Measurements from ENCODE around the gene SLAMF7. TPM values are rescaled to one million over a fixed set of nuclear protein-coding genes. Genes with fewer than 3 reads are reported as not detected.
"Not testable (repeated sequence)": the region's sequence is repeated elsewhere in the genome, so short reads cannot be mapped to it uniquely, and the experiment has no call there.

The SLAMF7 gene
- 100 to 1,000 TPM in 1 of 2 donors, 10 to 100 TPM in 1; 70.9 to 112 TPM for total RNA-seq

DNA sequence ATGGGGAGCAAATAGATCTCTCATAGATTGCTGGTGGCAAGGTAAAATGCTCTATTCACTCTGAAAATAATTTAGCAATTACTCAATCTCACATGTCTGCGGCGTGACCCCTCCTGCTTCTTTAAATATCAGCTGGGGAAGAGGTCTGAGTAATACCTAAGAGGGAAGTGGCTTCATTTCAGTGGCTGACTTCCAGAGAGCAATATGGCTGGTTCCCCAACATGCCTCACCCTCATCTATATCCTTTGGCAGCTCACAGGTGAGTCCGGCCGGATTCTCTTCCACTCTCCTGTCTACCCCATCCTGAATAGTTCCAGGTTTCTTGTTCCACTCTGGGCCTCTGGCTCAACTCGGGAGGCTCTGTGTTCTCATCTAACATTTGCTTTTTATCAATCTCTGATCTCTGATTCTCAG, at the start of gene SLAMF7:
Gene SLAMF7 (plus strand): TSS at position 150 of the 414 bp plus-strand sequence. CDS start 55 bp downstream, at position 205.
- peaks cover 51 to 62% of the 10 kb centered on the region in 2 donors for H3K36me3 Mint-ChIP-seq
- H3K9me3 Mint-ChIP-seq: peaks cover 24 to 25% of the 10 kb centered on the region in 2 donors
- peak; percentile 75 to 82 for ATAC-seq
- peak within 1 kb of the TSS; percentile 89 to 92 for H3K27ac Mint-ChIP-seq
- no peak for DNase-seq (ENCODE audit: low spot score in 2 of 2)

DNA sequence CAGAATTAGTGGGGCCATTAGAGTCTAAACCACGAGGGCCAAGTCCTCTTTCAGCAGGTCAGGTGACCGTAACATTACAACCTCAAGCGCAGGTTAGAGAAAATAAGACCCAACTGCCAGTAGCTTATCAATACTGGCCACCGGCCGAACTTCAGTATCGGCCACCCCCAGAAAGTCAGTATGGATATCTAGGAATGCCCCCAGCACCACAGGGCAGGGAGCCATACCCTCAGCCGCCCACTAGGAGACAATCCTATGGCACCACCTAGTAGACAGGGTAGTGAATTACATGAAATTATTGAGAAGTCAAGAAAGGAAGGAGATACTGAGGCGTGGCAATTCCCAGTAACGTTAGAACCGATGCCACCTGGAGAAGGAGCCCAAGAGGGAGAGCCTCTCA, 46.7 kb upstream of the SLAMF7 start:
- DNase-seq (ENCODE audit: low spot score in 2 of 2); H3K9me3 Mint-ChIP-seq; ATAC-seq: not testable (repeated sequence)
- H3K36me3 Mint-ChIP-seq: peaks cover 42 to 63% of the 10 kb centered on the region in 2 donors
- peak overlapping the region; percentile 73 to 83 for H3K27ac Mint-ChIP-seq

DNA sequence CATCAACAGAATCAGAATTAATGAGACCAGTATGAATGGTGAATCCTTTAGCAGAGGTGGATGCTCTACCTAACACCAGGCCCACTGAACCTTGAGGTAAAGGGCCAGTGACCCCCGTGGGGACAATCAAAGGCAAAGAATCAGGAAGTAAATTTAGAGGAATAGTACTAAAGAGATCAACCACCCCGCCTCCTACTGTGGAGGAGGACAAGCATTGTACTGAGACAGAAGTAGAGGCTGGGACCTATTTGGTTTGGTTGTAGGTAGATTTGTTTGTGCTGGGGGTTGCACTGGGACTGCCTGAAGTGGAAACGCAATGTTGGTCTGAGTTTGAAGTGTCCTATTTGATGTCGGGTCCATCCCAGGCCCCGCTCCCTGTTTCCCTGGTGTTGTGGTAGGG, 36.9 kb upstream of the SLAMF7 start:
- Mint-ChIP-seq H3K36me3 (peaks cover 42 to 44% of the 10 kb centered on the region in 2 donors), H3K9me3 (no peaks in the 10 kb centered on the region), H3K27ac (peak overlapping the region; percentile 23 to 58)
- DNase-seq (ENCODE audit: low spot score in 2 of 2) (no peak), ATAC-seq (no peak)

DNA sequence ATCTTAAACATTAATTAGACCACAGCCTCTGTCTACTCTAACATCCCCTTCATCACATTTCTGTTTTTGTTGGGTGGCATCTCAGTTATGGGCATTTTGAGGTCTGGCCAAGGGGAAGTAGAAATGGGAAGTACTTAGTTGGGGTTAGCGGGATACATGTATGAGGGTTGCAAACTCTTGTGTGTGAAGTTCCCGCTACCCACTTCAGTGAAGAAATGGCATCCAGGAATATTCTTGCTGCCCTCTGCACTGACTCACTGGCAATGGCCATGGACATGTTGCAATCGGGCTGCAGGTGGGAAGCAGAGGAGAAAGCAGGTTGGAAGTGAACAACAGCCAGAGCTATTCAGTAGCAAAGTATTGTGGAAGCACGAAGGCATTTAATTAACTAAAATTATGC, 34.8 kb upstream of the SLAMF7 start:
- DNase-seq (ENCODE audit: low spot score in 2 of 2): no peak
- Mint-ChIP-seq H3K27ac (peak overlapping the region; percentile 23 to 73), H3K9me3 (no peaks in the 10 kb centered on the region), H3K36me3 (peaks cover 36 to 44% of the 10 kb centered on the region in 2 donors)
- no peak for ATAC-seq

DNA sequence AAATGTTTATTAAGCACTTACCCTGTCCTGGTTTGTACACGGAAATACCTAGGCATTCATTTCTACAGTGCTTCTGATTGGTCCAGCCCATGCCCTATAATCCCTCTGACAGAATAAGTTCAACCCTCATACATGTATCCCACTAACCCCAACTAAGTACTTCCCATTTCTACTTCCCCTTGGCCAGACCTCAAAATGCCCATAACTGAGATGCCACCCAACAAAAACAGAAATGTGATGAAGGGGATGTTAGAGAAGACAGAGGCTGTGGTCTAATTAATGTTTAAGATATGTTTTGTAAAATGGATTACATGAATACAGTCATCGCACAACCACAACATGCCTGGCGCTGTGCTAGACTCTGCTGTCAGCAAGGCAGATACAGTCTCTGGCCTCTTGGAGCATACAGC, 33.8 kb upstream of the SLAMF7 start:
- not testable (repeated sequence) for H3K9me3 Mint-ChIP-seq; DNase-seq (ENCODE audit: low spot score in 2 of 2); ATAC-seq
- Mint-ChIP-seq H3K36me3 (peaks cover 35 to 44% of the 10 kb centered on the region in 2 donors), H3K27ac (peak overlapping the region in 1 of 2 donors; percentile 70)

DNA sequence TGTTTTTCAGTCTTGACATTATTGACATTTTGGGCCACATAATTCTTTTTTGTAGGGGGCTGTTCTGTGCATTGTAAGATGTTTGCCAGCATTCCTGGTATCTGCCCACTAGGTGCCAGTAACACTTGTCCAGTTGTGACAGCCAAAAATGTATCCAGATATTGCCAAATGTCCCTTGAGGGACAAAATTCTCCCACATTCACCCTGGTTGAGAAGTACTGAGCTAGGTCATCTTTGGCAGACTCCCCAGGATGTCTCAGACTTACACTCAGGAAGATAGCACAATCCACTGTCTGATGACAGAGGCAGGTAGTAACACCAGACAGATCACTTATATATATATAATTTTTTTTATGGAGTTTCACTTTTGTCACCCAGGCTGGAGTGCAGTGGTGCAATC, 33.3 kb upstream of the SLAMF7 start:
- Mint-ChIP-seq H3K27ac (peak overlapping the region in 1 of 2 donors; percentile 70), H3K9me3 (no peaks in the 10 kb centered on the region)
- ATAC-seq: peak; percentile 28 to 51

GRCh38 chr1:160706526-160707235, 32.4 kb upstream of the SLAMF7 start:
- Mint-ChIP-seq H3K36me3 (peaks cover 35 to 38% of the 10 kb centered on the region in 2 donors), H3K27ac (no peak overlapping the region), H3K9me3 (no peaks in the 10 kb centered on the region)
- DNase-seq (ENCODE audit: low spot score in 2 of 2) (no peak), ATAC-seq (no peak)

More for the DNA sequence above, 33.3 kb upstream of the SLAMF7 start:
- peaks cover 35 to 39% of the 10 kb centered on the region in 2 donors for H3K36me3 Mint-ChIP-seq
- no peak for DNase-seq (ENCODE audit: low spot score in 2 of 2)

DNA sequence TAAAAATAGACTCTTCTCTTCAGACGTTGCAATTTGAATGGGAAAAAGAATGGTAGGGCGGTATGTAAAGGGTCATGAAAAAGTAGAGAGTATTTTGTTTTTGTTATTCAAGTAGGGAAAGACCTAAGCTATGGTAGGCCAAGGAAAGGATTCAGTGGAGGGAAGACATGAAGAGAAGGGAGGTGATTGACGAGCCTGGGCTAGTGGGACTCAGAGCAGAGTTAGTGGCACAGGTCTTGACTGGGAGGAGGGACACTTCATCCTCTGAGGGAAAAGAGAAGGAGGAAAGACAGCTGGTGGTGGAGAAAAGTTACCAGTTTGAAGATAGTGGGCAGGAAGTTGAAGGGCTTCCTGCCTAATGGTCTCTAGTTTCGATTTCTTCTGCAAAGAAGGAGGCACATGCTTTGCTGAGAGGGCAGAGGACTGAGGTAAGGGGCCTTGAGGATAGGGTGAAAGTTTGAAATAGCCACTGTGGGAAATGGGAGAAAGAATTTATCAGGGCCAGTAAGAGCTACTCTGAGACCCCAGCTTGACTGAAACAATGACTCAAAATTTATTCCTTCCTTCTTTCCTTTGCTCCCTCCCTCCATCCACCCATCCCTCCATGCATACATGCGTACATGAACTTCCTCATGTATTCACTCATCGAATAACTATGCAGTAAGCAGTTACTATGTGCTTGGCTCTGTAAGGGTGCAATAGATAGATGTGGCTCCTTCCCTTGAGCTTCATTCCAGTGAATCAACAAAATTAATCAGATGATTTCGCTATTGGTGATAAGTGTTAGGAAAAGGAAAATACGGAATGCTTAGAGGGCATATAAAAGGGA, 31.6 kb upstream of the SLAMF7 start:
- no peaks in the 10 kb centered on the region for H3K9me3 Mint-ChIP-seq
- H3K27ac Mint-ChIP-seq: no peak overlapping the region
- DNase-seq (ENCODE audit: low spot score in 2 of 2) (no peak), ATAC-seq (peak in 1 of 2 donors; percentile 4)
- peaks cover 28 to 37% of the 10 kb centered on the region in 2 donors for H3K36me3 Mint-ChIP-seq

DNA sequence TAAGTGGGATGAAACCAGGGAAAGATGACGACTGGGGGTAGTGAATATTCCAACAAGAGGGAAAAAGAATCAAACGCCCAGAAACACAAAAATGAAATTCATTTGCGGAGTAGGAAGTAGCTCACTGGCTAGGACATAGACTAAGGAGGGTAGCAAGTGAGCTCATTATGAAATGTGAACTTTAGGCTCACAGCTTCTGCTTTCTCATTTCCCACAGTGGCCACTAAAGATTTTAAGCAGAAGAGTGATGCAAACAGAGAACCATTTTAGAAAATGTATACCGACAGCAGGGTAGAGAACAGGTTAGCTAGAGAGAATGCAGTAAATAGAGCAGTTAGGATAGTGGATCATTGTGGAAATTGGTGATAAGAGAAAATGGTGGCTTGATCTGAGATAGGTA, 30.9 kb upstream of the SLAMF7 start:
- Mint-ChIP-seq H3K36me3 (peaks cover 21 to 31% of the 10 kb centered on the region in 2 donors), H3K27ac (no peak overlapping the region), H3K9me3 (no peaks in the 10 kb centered on the region)
- DNase-seq (ENCODE audit: low spot score in 2 of 2) (no peak), ATAC-seq (peak; percentile 6 to 22)

DNA sequence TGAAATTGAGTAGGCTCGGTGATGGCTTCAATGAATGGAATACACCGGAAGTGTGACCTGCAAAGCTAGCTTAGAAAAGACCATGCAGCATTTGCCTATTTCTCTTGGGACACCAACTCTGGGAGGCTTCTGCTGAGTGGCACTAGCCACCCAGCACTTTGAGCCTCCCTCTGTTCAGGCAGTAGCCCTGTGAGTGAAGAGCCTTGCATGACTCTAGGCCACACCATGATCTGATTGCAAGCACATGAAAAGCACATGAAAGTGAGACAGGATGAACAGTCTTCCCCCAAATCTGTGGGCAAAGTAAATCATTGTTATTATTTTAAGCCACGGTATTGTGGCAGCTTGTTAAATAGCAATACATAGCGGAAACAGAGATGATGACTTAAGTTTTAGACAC, 30.2 kb upstream of the SLAMF7 start:
- no peak overlapping the region for H3K27ac Mint-ChIP-seq
- DNase-seq (ENCODE audit: low spot score in 2 of 2): no peak
- ATAC-seq: peak; percentile 36 to 47

DNA sequence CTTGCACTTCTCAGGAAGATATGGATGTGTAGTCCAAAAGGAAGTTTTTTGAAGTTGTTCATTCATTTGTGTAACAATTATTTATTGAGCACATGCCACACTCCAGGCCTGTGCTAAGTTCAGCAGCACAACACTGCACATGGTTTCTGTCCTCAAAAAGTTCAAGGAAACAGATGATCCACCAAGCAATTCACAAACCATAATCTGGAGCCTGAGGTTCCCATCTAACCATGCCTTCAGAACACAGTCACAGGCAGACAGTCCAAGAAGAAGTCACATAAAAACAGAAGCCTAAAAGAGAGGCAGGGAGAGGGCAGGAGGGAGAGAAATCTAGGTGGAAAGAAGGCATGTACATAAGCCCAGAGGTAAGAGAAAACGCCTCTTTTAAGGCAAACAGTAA, 29.3 kb upstream of the SLAMF7 start:
- no peak overlapping the region for H3K27ac Mint-ChIP-seq
- DNase-seq (ENCODE audit: low spot score in 2 of 2) (no peak), ATAC-seq (no peak)

More for the DNA sequence above, 30.2 kb upstream of the SLAMF7 start:
- Mint-ChIP-seq H3K9me3 (no peaks in the 10 kb centered on the region), H3K36me3 (peaks cover 14 to 24% of the 10 kb centered on the region in 2 donors)

GRCh38 chr1:160710517-160711252, 28.4 kb upstream of the SLAMF7 start:
- DNase-seq (ENCODE audit: low spot score in 2 of 2) (no peak), ATAC-seq (peak in 1 of 2 donors; percentile 8)

More for the DNA sequence above, 29.3 kb upstream of the SLAMF7 start:
- Mint-ChIP-seq H3K36me3 (peaks cover 11 to 17% of the 10 kb centered on the region in 2 donors), H3K9me3 (no peaks in the 10 kb centered on the region)

GRCh38 chr1:160711276-160711601, 27.8 kb upstream of the SLAMF7 start:
- H3K36me3 Mint-ChIP-seq: peaks cover 0 to 4% of the 10 kb centered on the region in 2 donors
- ATAC-seq: no peak
- peak overlapping the region in 1 of 2 donors; percentile 79 for H3K27ac Mint-ChIP-seq
- DNase-seq (ENCODE audit: low spot score in 2 of 2): no peak
- H3K9me3 Mint-ChIP-seq: no peaks in the 10 kb centered on the region

More at GRCh38 chr1:160710517-160711252, 28.4 kb upstream of the SLAMF7 start:
- peaks cover 2 to 8% of the 10 kb centered on the region in 2 donors for H3K36me3 Mint-ChIP-seq
- H3K9me3 Mint-ChIP-seq: no peaks in the 10 kb centered on the region
- peak overlapping the region in 1 of 2 donors; percentile 79 for H3K27ac Mint-ChIP-seq

DNA sequence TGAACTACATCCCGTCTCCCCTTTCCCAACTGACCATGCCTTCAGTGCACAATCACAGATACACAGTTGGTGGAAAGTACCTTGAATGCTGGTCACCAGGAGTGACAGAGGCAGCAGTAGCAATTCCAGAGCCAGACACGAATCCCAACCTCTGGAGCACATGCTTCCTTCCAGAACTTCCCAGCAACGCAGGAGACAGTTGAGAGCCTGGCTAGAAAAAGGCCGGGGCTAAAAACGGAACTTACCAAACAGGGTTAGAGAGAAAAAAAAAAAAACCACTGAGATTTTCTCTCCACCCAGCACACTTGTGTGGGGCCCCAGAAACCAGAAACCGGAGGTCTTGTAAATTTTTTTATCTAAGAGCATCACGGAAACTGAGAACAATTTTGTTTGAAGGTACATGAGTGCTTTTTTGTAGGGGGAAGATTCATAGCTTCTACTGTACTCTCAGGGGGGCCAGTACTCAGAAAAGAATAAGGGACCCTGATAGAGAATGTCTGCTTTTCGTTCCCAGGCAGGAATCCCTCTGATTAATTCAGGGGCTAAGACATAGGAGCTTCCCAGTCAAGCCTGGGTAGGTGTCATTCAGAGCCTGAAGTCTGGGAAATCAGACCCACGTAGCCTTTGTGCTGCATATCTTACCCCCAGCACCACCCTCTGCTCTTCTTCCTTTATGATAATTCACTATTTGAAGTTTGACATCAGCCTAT, 27.3 kb upstream of the SLAMF7 start, which contains the start of gene CD48:
Gene CD48 (minus strand): TSS at position 221 of the 710 bp plus-strand sequence. CDS start 59 bp downstream, at position 162.
- ATAC-seq (peak; percentile 43 to 71), DNase-seq (ENCODE audit: low spot score in 2 of 2) (peak in 1 of 2 donors; percentile 32)
- no peaks in the 10 kb centered on the region for H3K36me3 Mint-ChIP-seq
- peak within 1 kb of the TSS in 1 of 2 donors; percentile 79 for H3K27ac Mint-ChIP-seq
- H3K9me3 Mint-ChIP-seq: no peaks in the 10 kb centered on the region

DNA sequence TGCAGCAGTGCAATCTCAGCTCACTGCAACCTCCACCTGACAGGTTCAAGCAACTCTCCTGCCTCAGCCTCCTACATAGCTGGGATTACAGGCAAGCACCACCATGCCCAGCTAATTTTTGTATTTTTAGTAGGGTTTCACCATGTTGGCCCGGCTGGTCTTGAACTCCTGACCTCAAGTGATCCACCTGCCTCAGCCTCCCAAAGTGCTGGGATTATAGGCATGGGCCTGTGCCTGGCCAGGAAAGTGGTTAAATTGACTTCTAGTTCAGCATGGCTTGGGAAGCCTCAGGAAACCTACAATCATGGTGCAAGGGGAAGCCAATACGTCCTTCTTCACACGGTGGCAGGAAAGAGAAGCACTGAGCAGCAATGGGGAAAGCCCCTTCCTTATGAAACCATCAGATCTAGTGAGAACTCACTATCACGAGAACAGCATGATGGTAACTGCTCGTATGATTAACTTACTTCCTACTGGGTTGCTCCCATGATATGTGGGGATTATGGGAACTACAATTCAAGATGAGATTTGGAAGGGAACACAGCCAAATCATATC, 26.4 kb upstream of the SLAMF7 start:
- peak overlapping the region in 1 of 2 donors; percentile 79 for H3K27ac Mint-ChIP-seq
- H3K9me3 Mint-ChIP-seq, H3K36me3 Mint-ChIP-seq: not testable (repeated sequence)
- ATAC-seq (peak; percentile 56 to 70), DNase-seq (ENCODE audit: low spot score in 2 of 2) (peak in 1 of 2 donors; percentile 64)
